NCI-H187 (cell line): ENCODE measurements around the gene GANC.
A peak's percentile ranks its signal among the peaks of the same experiment; 100 is the strongest.

Experiments
- DNase-seq, 2 experiments: peaks; one replicate each; lab custom pipeline; 2025; lab: John Stamatoyannopoulos, UW

The GANC gene

DNA sequence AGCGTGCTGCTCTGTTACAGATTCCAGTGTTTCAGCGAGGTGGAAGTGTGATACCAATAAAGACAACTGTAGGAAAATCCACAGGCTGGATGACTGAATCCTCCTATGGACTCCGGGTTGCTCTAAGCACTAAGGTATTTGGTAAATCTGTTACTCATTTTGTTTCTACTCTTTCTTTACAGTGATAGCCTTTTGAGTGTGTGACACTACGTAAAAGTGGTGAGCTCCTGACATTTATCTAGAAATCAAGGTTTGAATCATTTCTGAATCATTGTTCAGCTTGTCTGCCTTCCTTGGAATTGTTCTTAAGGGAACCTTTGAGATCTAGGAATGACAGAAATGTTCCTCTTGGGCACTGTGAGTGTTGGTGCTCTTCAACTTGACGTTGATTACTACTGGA lies 75.1 kb downstream of the GANC start:
- no peak for DNase-seq

DNA sequence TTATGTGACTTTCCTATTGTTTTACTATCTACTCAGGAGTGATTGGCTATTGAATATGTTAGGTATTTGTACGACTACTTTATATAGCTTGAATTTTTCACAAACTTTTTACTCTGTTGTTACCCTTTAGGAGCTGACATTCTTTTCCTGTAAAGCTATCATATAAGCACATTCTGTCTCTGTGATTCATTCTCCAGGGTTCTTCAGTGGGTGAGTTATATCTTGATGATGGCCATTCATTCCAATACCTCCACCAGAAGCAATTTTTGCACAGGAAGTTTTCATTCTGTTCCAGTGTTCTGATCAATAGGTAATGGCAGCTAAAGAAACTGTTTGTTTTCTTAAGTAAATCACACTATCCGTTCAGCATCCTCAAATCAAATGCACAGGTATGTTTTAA lies 76.2 kb downstream of the GANC start:
- no peak for DNase-seq

- no peak for DNase-seq
These were observed 79.4 kb downstream of the GANC start for GRCh38 chr15:42352401-42352800.

GRCh38 chr15:42353061-42353460 lies 80.1 kb downstream of the GANC start:
- no peak for DNase-seq

- no peak for DNase-seq
These were observed 81.8 kb downstream of the GANC start for GRCh38 chr15:42354824-42355223.

DNA sequence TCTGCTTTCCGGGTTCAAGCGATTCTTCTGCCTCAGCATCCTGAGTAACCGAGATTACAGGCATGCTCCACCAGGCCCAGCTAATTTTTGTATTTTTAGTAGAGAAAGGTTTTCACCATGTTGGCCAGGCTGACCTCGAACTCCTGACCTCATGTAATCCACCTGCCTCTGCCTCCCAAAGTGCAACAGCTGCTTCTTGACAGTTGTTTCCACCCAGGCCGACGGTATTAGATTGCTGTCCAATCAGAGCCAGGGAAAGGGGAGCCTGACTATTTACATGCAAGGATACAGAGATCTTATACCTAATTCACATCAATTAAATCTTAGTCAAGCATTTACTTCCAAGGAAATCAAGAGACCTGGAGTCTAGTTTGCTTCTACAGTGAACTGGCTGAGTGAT lies 82.3 kb downstream of the GANC start:
- DNase-seq: no peak

DNA sequence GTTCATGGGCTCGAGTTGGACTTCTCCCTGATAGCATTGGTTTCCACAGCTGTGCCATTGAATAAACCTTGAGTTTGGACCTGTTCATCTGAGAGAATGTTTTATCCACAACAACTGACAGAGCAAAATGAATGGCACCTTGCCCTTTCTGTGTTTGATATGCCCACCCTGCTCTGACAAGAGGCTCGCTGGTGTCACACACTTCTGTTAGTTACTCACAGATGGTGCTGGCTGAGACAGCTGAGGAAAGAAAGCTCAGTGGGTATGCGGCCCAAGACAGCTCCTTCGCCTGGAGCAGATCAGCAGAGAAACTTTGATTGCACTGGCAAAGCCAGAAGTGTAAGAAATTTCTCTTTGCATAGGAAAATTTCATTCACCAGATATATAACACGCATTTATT lies 83.8 kb downstream of the GANC start:
- no peak for DNase-seq

GRCh38 chr15:42358141-42358540 lies 85.1 kb downstream of the GANC start:
- peak; percentile 8 to 35 for DNase-seq

- DNase-seq: no peak
These were observed 86.2 kb downstream of the GANC start, which contains the start of gene CAPN3 for GRCh38 chr15:42359249-42359648. Gene CAPN3 (plus strand): TSS chr15:42359501. CDS start chr15:42359806, 305 bp downstream.

DNA sequence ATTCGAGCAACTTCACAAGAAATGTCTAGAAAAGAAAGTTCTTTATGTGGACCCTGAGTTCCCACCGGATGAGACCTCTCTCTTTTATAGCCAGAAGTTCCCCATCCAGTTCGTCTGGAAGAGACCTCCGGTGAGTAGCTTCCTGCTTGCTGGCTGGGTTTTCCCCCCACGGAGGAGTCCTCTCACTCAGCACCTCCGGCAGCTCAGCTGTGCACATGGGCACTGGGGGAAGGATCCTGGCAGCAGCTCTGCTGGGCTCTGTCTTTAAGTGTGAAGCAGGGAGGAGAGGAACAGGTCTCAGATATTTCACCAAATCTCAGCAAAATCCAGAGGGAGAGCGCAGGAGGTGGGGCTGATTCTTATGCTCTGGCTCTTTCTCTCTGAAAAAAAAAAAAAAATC lies 87.0 kb downstream of the GANC start:
- DNase-seq: no peak

DNA sequence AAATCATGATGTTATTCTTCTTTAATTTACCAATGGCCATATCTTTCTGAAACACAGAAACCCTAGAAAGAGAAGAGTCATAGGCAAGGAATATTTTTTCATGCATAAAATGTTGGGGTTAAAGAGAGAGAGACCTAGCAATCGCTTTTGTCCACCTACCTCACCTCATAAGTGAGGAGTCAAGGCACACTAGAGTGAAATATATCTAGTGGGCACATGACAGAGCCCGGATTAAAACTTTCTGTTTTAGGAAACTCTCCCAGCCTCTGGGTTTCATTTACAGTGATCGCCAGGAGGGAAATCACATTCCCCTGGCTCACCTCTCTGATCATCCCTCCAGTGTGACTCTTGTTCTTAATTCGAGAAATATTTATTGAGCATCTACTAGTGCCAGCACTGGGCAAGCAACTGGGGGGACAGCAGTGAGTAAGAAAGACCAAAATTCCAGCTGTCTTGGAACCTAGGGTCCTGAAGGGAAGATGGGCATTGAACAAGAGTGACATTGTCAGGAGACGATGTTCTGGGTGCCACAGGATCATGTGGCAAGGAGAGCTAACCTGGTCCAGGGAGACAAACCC lies 87.6 kb downstream of the GANC start:
- no peak for DNase-seq

- DNase-seq: no peak
These were observed 90.5 kb downstream of the GANC start for GRCh38 chr15:42363487-42363886.

DNA sequence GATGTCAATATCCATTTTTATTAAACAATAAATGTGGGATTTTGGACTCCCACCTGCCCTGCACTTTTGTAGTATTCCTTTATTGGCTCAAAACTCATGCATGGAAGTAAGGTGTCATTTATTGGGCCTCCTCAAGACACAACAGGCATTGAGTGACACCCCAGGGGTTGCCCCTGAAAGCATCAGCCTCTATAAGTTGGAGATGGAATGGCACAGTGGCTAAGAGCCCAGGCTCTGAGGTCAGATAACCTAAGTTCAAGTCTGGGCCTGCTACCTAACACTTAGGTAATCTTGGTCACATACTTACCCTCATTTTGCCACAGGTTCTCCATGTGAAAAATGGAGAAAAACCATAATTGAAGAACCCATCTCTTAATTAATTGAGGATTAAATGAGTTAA lies 90.9 kb downstream of the GANC start:
- DNase-seq: no peak

GRCh38 chr15:42364529-42364928 lies 91.5 kb downstream of the GANC start:
- DNase-seq: peak in 1 of 2 experiments; percentile 15

DNA sequence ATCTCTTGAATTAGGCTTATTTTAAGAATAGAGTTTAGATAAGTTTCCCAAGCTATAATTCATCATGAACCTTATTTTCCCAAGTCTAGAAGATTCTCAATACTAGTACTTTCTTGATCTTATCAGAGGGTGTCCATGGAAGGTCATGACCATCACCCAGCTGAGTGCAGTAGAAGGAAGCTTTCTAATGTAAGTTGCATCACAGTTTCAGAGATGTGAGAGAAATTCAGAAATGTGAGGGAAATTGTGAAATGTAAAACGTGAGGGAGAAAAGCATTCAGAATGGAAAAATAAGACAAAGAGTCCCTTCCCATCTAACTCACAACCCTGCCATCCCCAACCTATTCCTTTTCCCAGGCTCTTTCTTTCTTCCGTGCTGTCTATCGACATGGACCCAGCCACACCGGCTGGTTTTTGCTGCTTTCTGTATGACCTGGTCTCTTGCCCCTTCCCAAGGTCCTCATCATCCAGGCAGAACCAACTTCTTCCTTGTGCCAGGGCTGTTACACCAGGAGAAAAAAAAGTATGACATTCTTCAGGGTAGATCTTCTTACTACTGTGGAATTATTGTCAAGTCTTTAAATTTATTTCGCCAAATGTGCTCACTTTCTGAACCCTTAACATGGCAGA lies 93.0 kb downstream of the GANC start:
- DNase-seq: no peak

DNA sequence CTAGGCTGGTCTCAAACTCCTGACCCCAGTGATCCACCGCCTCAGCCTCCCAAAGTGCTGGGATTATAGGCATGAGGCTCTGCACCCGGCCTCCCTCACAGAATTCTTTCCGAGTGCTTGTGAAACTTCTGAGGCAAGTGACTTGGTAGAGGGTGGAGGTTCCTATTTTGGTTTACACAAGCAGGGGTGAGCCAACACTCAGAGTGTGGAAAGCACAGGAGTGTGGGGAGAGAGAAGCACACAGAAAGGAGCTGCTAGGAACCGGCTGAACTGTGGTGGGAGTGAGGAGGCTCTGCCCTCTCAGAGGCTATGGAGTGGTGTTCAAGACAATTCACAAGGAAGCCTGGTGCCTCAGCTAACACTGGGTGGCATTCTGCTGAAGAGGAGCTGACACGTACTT lies 94.0 kb downstream of the GANC start:
- DNase-seq: no peak

DNA sequence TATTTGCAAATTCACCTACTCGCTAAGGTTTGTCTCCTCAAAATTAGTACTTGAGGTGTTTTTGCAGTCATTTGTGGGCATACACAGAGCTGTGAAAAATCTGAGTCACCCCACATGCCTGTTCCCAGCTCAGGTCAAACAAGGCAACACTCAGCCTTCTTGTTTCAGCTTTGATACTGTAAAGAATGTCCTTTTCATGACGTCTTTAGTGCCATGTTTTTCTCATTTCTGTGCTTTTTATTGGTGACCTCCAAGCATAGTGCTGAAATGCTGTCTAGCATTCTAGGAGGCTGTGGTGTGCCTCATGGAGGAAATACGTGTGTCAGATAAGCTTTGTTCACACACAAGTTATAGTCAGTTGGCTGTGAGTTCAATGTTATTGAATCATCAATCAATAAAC lies 95.1 kb downstream of the GANC start:
- DNase-seq: no peak

- DNase-seq: no peak
These were observed 98.1 kb downstream of the GANC start for GRCh38 chr15:42371096-42371495.

DNA sequence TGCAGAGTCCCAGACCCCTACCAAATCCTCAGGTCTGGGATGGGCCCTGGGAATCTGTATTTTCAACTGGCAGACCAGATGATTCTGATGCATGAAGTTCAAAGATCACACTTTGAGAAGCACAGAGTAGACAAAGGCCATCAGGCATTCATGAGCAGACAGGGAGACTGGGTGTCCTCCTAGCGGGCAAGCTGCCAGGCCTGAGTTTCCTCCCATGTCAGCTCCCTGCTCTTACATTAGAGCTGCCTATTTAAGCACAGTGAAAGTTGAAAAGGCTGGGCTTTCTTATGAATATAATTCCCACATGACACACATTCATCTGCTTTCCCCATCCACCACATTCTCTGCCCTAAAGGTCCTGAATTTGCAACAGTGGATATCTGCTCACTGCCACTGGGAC lies 100.3 kb downstream of the GANC start:
- no peak for DNase-seq

DNA sequence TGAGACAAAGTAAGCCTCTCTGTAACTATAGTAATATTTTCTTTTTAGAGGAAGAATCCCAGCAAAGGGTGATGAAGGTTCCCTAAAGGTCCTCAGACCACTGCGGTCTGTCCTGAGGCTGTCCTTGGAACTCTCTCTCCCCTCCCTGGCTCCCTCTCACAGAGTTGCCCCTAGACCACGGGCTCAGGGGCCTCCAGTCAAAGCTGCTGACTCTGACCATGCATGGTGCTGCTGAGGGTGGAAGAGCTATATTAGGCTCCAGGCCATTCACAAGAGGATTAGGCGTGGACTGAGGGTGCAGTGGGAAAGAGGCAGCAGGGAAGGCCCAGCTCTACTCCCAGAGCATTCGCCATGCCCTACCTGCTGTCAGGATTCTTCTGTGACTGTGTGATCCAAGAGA lies 100.9 kb downstream of the GANC start:
- DNase-seq: no peak

DNA sequence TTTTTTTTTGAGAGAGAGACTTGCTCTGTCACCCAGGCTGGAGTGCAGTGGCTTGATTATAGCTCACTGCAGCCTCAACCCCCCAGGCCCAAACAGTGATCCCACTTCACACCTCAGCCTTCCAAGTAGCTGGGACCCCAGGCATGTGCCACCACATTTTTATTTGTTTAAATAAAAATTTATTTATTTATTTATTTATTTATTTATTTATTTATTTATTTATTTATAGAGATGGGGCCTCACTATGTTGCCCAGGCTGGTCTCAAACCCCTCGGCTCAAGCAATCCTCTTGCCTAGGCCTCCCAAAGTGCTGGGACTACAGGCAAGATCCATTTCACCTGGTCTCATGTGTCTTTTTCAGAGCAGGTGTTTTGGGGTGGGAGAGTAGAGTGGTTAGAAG lies 101.8 kb downstream of the GANC start:
- DNase-seq: no peak

GRCh38 chr15:42375252-42375651 lies 102.3 kb downstream of the GANC start:
- DNase-seq: no peak

GRCh38 chr15:42375941-42376340 lies 102.9 kb downstream of the GANC start:
- DNase-seq: no peak

DNA sequence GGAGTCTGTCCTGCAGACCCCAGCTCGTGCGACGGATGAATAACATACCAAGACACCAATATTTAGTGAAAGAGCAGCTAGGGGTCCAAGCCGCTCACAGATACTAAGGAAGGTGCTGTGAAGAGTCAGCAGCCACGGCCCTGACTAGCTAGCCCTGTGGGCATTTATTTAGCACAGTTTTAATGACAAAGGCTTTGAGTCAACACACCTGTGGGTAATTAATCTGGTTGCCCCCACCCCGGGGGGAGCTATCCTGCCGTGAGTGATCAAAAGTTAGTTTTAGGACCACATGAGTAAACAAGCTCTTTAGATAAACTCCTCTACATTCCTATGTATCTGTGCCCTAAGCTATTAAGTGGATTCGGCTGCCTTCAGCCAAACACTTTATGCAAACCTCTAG lies 105.0 kb downstream of the GANC start:
- no peak for DNase-seq
